Breast epithelium (tissue), 3 donors: Measurements from ENCODE around the gene MYO3B.

Experiments used
- POLR2A ChIP-seq: fragments of 450-650 bp; IDR thresholded peaks from one replicate; pipeline ENCODE4 v1.6.1; 2016; ENCODE audit warnings: antibody characterized with exemption, mild to moderate bottlenecking, moderate library complexity
- POLR2AphosphoS5 ChIP-seq, 3 donors: sonication (generic); formaldehyde crosslinking; IDR thresholded peaks; one replicate each; pipeline ENCODE4 v1.6.1; 2017; ENCODE audit warnings: antibody characterized with exemption in 3 of 3
- TF ChIP-seq, protein P1 (sequence below), 3 donors: fragments of 450-650 bp; IDR thresholded peaks; one replicate each; pipeline ENCODE4 v1.5.1; 2016 to 2017; ENCODE audit warnings: antibody characterized with exemption in 3 of 3, mild to moderate bottlenecking in 3 of 3, moderate library complexity in 3 of 3

DNA sequence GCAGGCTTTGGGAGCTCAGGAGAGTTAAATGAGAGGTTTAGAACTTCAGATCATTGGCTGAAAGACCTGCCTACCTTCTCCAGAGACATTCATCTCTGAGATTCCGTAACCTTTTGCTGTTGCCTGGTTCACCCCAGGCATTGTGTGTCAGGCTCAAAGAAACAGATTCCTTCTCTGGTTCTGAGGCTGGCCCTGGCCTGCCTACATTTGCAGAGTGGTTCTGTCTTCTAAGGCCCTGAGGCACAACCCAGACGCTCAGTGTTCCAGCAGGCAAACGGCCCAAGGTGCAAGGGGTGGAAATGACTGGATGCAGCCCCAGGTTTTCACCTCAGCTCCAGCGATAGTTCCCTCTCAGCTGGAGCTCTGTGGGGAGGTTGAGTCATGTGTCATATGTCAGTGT lies 48.3 kb downstream of the MYO3B start:
- TF ChIP-seq, protein P1, sequence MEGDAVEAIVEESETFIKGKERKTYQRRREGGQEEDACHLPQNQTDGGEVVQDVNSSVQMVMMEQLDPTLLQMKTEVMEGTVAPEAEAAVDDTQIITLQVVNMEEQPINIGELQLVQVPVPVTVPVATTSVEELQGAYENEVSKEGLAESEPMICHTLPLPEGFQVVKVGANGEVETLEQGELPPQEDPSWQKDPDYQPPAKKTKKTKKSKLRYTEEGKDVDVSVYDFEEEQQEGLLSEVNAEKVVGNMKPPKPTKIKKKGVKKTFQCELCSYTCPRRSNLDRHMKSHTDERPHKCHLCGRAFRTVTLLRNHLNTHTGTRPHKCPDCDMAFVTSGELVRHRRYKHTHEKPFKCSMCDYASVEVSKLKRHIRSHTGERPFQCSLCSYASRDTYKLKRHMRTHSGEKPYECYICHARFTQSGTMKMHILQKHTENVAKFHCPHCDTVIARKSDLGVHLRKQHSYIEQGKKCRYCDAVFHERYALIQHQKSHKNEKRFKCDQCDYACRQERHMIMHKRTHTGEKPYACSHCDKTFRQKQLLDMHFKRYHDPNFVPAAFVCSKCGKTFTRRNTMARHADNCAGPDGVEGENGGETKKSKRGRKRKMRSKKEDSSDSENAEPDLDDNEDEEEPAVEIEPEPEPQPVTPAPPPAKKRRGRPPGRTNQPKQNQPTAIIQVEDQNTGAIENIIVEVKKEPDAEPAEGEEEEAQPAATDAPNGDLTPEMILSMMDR (IDR thresholded peaks at IDR 0.05) = no peak
- TF ChIP-seq POLR2AphosphoS5 (IDR thresholded peaks at IDR 0.05) (no peak), POLR2A (no peak)
